Measurements from ENCODE around the gene WDR64. TPM values are rescaled to one million over a fixed set of nuclear protein-coding genes. Genes with fewer than 3 reads are reported as not detected.
A peak's percentile ranks its signal among the peaks of the same experiment; 100 is the strongest.

WDR64 gene
- total and polyA plus RNA-seq, 2 of the 4 experiments (the other 2 are of a cell fraction): not detected

DNA sequence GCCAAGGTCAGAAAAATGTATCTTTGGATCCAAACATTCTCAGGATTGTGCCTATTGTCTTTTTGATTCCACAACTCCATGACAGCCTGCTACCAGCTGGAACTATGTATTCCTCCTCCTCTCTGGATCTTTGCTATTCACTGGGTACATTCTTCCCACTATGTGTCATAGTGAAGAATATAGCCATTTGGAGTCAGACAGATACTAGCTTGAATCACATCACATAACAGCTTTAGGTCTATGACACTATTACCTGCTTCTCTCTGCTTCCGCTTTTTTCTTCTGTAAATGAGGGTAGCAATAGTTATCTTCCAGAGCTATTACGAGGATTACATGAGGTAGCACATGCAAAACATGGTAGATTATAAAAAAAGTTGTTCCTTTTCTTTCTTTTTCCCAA is 190.5 kb downstream of the WDR64 start:
- dilution Hi-C loops (cut with HindIII; ENCODE audit: low sequenced_read_pairs, unreplicated experiment): no loop called here
- peak overlapping the region; percentile 83 for H3K27ac ChIP-seq (ENCODE audit: insufficient read depth, low read length)

More for the DNA sequence above, 190.5 kb downstream of the WDR64 start:
- Histone ChIP-seq H3K18ac (ENCODE audit: low read depth, low read length) (peak overlapping the region; percentile 77), H2BK120ac (ENCODE audit: low read depth, low read length) (peak overlapping the region; percentile 96), H3K9ac (ENCODE audit: low read depth, low read length) (peak overlapping the region; percentile 45), H3K9me3 (ENCODE audit: control insufficient read depth, insufficient read depth, low read length) (no peaks in the 10 kb centered on the region), H2BK5ac (ENCODE audit: low read depth, low read length, poor library complexity, severe bottlenecking) (peak overlapping the region; percentile 97), H2AK5ac (ENCODE audit: low read depth, low read length) (0 out of 2 replicates have a peak overlapping the region, but pooled peaks have one; percentile 16), H4K8ac (ENCODE audit: low read depth in 2 of 2, low read length in 2 of 2) (peak overlapping the region; percentile 83 to 93), H2AFZ (replicated peaks; ENCODE audit: low read length, poor library complexity) (peak overlapping the region; percentile 85), H3K79me1 (ENCODE audit: low read depth in 1 of 2, low read length in 2 of 2) (no peaks in the 10 kb centered on the region), H3K9me1 (ENCODE audit: insufficient read depth, low read length) (peaks cover 5% of the 10 kb centered on the region), H4K5ac (ENCODE audit: low read depth, low read length) (peak overlapping the region; percentile 57), H3K23ac (ENCODE audit: low read depth, low read length) (peak overlapping the region; percentile 74), H3K4me1 (ENCODE audit: control insufficient read depth, insufficient read depth, low read length) (peaks cover 11% of the 10 kb centered on the region), H2AK9ac (replicated peaks; ENCODE audit: low read depth, low read length, poor library complexity) (peak overlapping the region; percentile 51), H4K20me1 (ENCODE audit: insufficient read depth, low read length) (peaks cover 2% of the 10 kb centered on the region; the same call in 1 of the 2 replicates), H2BK20ac (ENCODE audit: low read depth, low read length) (peak overlapping the region; percentile 98), H3K4ac (ENCODE audit: low read depth, low read length) (peak overlapping the region; percentile 88), H3K36me3 (ENCODE audit: control insufficient read depth, insufficient read depth, low read length) (no peaks in the 10 kb centered on the region), H3K27me3 (ENCODE audit: control insufficient read depth, insufficient read depth, low read length) (no peaks in the 10 kb centered on the region), H4K91ac (ENCODE audit: insufficient read depth, low read depth, low read length) (peak overlapping the region; percentile 94), H3K4me3 (ENCODE audit: insufficient read depth, low read depth, low read length) (no peak overlapping the region), H3K4me2 (ENCODE audit: low read depth, low read length) (peak overlapping the region; percentile 34; the same call in 1 of the 2 replicates), H2BK15ac (ENCODE audit: low read depth, low read length) (peak overlapping the region; percentile 97; the same call in 2 of the 3 replicates), H3K14ac (replicated peaks; ENCODE audit: low read depth, low read length) (peak overlapping the region; percentile 73), H3K56ac (ENCODE audit: extremely low read depth, insufficient read depth, low read length) (peak overlapping the region; percentile 52; the same call in 1 of the 2 replicates)
- no CpG with 5 or more reads among the region's 2 CpGs for WGBS, 2 experiments (ENCODE audit: extremely low coverage in 2 of 2, insufficient read length in 1 of 2)
- CTCF ChIA-PET: interaction anchor here (0.6 to 1.8 kb wide), 2 partner anchors 231 to 323 kb away, joined by 3 to 8 read pairs; partner anchors contain the start of gene FH
- BruUV-seq (replicated peaks): no TSS peak
- no peak for TF ChIP-seq MAZ (IDR thresholded peaks at IDR 0.05; ENCODE audit: borderline replicate concordance, low read depth, low read length)
- TF ChIP-seq FOS (IDR thresholded peaks at IDR 0.05; ENCODE audit: low read depth, low read length): 0 out of 2 replicates have a peak, but pooled peaks have one; percentile 11
- POLR2A ChIA-PET (ENCODE audit: unreplicated experiment): interaction anchor here (0.5 kb wide), 1 partner anchor 202 kb away, joined by 5 read pairs; no protein-coding TSS in a partner anchor
- in situ Hi-C loops (cut with MboI; ENCODE audit: low sequenced_read_pairs) (no loop called here), intact Hi-C loops (cut with micrococcal nuclease) (no loop called here)
- ATAC-seq (ENCODE audit: low read depth) (peak; percentile 74), DNase-seq (peak; percentile 81)
